Sigmoid colon (tissue), 7 donors: ENCODE data around the gene ANKMY1. TPM values are rescaled to one million over a fixed set of nuclear protein-coding genes. Genes with fewer than 3 reads are reported as not detected.

Source experiments
- DNase-seq: peaks from one replicate; pipeline ENCODE4 v3.0.0-alpha.2; 2019
- H3K27ac ChIP-seq, 4 donors: fragments of 200-600 bp; sonication (generic); one replicate each; pipeline ENCODE4 v1.5.1; 2016 to 2019; ENCODE audit warnings: mild to moderate bottlenecking in 1 of 4
- H3K27me3 ChIP-seq, 3 donors: fragments of 200-600 bp; sonication (generic); one replicate each; pipeline ENCODE4 v1.5.1; 2019; ENCODE audit warnings: mild to moderate bottlenecking in 1 of 3
- H3K36me3 ChIP-seq, 4 donors: fragments of 200-600 bp; sonication (generic); one replicate each; pipeline ENCODE4 v1.5.1; 2016 to 2019
- H3K4me1 ChIP-seq, 4 donors: fragments of 200-600 bp; sonication (generic); one replicate each; pipeline ENCODE4 v1.5.1; 2017 to 2019
- H3K4me3 ChIP-seq, 4 donors: fragments of 200-600 bp; sonication (generic); one replicate each; pipeline ENCODE4 v1.5.1; 2017 to 2019; ENCODE audit warnings: mild to moderate bottlenecking in 2 of 4, moderate library complexity in 1 of 4
- H3K9me3 ChIP-seq, 4 donors: fragments of 200-600 bp in 3 of 4; sonication (generic) in 3 of 4; one replicate each; pipeline versions ENCODE4 v1.5.1 to v1.6.1; 2013 to 2019
- CTCF ChIP-seq, 4 experiments: fragments of 450-650 bp in 3 of 4; fragments of 200-600 bp in 1 of 4; IDR thresholded peaks; one replicate each; pipeline ENCODE4 v1.5.1; 2016 to 2019; ENCODE audit warnings: antibody characterized with exemption in 4 of 4, mild to moderate bottlenecking in 3 of 4, moderate library complexity in 2 of 4
- EP300 ChIP-seq, 4 donors: sonication (generic); formaldehyde crosslinking; IDR thresholded peaks; one replicate each; pipeline ENCODE4 v1.6.1; 2017; ENCODE audit warnings: antibody characterized with exemption in 4 of 4
- POLR2A ChIP-seq, 2 donors: fragments of 450-650 bp; IDR thresholded peaks; one replicate each; pipeline ENCODE4 v1.6.1; 2016; ENCODE audit warnings: antibody characterized with exemption in 2 of 2, mild to moderate bottlenecking in 2 of 2, moderate library complexity in 2 of 2
- POLR2AphosphoS5 ChIP-seq, 4 donors: sonication (generic); formaldehyde crosslinking; IDR thresholded peaks; one replicate each; pipeline ENCODE4 v1.6.1; 2017; ENCODE audit warnings: antibody characterized with exemption in 4 of 4
- WGBS, 2 donors: extraction: QIAGEN DNeasy Blood & Tissue Kit; methylation state at CpG; one replicate each; pipeline ENCODE4 v1.1.7; 2013; 5-methylcytosine and 5-hydroxymethylcytosine counted together
- intact Hi-C: fragments of 100-400 bp; cut with DNase I; formaldehyde crosslinking; loops from one replicate; pipeline ENCODE4 v1.15.1; 2023
- polyA plus RNA-seq, 3 donors: library from polyadenylated mRNA; stranded (reverse); fragments of 200-250 nt; gene quantifications; one replicate each; pipeline ENCODE4 v1.2.3, GENCODE V29; 2013
- total RNA-seq, 4 donors: library from RNA; depleted of rRNA; stranded (reverse); fragments of >200 nt; gene quantifications; one replicate each; pipeline ENCODE4 v1.1.0, GENCODE V29; 2016
- donor health status: healthy with polysubstance abuse.
- donor health status: Bipolar disorder and iron deficiency.
- donor health status: healthy.

The ANKMY1 gene
- total and polyA plus RNA-seq, 7 donors: 3.6 to 14.0 (median 8.9) TPM

GRCh38 chr2:240603846-240604245, 46.1 kb upstream of the ANKMY1 start:
- no peak for TF ChIP-seq POLR2A (IDR thresholded peaks at IDR 0.05)
- TF ChIP-seq POLR2AphosphoS5 (IDR thresholded peaks at IDR 0.05): no peak
- TF ChIP-seq EP300 (IDR thresholded peaks at IDR 0.05): no peak
- TF ChIP-seq CTCF (IDR thresholded peaks at IDR 0.05): no peak
- no peaks in the 10 kb centered on the region for H3K9me3 ChIP-seq
- intact Hi-C loops: no loop called here
- H3K36me3 ChIP-seq: peaks cover 0 to 11% (median 5%) of the 10 kb centered on the region in 4 donors
- peaks cover 0 to 2% (median under 1%) of the 10 kb centered on the region in 4 donors for H3K4me1 ChIP-seq
- H3K27ac ChIP-seq: no peak overlapping the region
- no peak overlapping the region for H3K4me3 ChIP-seq
- H3K27me3 ChIP-seq: no peaks in the 10 kb centered on the region
- WGBS, 2 donors: 82 to 88% methylated on average over 10 of the region's 10 CpGs
- DNase-seq: peak; percentile 54

GRCh38 chr2:240603081-240603835, 45.5 kb upstream of the ANKMY1 start:
- peaks cover 0 to 17% (median 11%) of the 10 kb centered on the region in 4 donors for H3K36me3 ChIP-seq
- peaks cover 0 to 8% (median 3%) of the 10 kb centered on the region in 4 donors for H3K4me1 ChIP-seq
- H3K9me3 ChIP-seq: no peaks in the 10 kb centered on the region
- H3K27ac ChIP-seq: no peak overlapping the region
- no peak overlapping the region for H3K4me3 ChIP-seq
- TF ChIP-seq CTCF (IDR thresholded peaks at IDR 0.05): no peak
- TF ChIP-seq EP300 (IDR thresholded peaks at IDR 0.05): no peak
- TF ChIP-seq POLR2A (IDR thresholded peaks at IDR 0.05): no peak
- no peak for TF ChIP-seq POLR2AphosphoS5 (IDR thresholded peaks at IDR 0.05)
- H3K27me3 ChIP-seq: no peaks in the 10 kb centered on the region
- peak; percentile 56 for DNase-seq
- intact Hi-C loops: no loop called here
- WGBS, 2 donors: 81 to 87% methylated on average over 22 of the region's 22 CpGs

GRCh38 chr2:240602266-240603050, 44.7 kb upstream of the ANKMY1 start:
- Histone ChIP-seq H3K27ac (no peak overlapping the region), H3K4me1 (peaks cover 0 to 14% (median 4%) of the 10 kb centered on the region in 4 donors), H3K4me3 (no peak overlapping the region), H3K27me3 (no peaks in the 10 kb centered on the region), H3K9me3 (no peaks in the 10 kb centered on the region), H3K36me3 (peaks cover 0 to 24% (median 14%) of the 10 kb centered on the region in 4 donors)
- no peak for TF ChIP-seq CTCF (IDR thresholded peaks at IDR 0.05)
- TF ChIP-seq POLR2AphosphoS5 (IDR thresholded peaks at IDR 0.05): no peak
- TF ChIP-seq EP300 (IDR thresholded peaks at IDR 0.05): no peak
- no peak for TF ChIP-seq POLR2A (IDR thresholded peaks at IDR 0.05)
- WGBS, 2 donors: 87 to 90% methylated on average over 32 of the region's 32 CpGs
- DNase-seq: peak; percentile 48
- intact Hi-C loops: no loop called here

GRCh38 chr2:240601831-240602160, 44.0 kb upstream of the ANKMY1 start:
- H3K4me1 ChIP-seq: peaks cover 0 to 18% (median 10%) of the 10 kb centered on the region in 4 donors
- WGBS, 2 donors: 96 to 97% methylated on average over 11 of the region's 11 CpGs
- no peaks in the 10 kb centered on the region for H3K27me3 ChIP-seq
- peaks cover 0 to 24% (median 14%) of the 10 kb centered on the region in 4 donors for H3K36me3 ChIP-seq
- DNase-seq: peak; percentile 57
- TF ChIP-seq POLR2AphosphoS5 (IDR thresholded peaks at IDR 0.05): no peak
- no peak for TF ChIP-seq CTCF (IDR thresholded peaks at IDR 0.05)
- no peak for TF ChIP-seq EP300 (IDR thresholded peaks at IDR 0.05)
- no peak for TF ChIP-seq POLR2A (IDR thresholded peaks at IDR 0.05)
- no peaks in the 10 kb centered on the region for H3K9me3 ChIP-seq
- intact Hi-C loops: no loop called here
- H3K27ac ChIP-seq: no peak overlapping the region
- H3K4me3 ChIP-seq: no peak overlapping the region
